Astrocyte (in vitro differentiated cells and primary cell): Measurements from ENCODE around the gene TMC8. TPM values are rescaled to one million over a fixed set of nuclear protein-coding genes. Genes with fewer than 3 reads are reported as not detected.

Experiments used
- DNase-seq: peaks from one replicate; pipeline ENCODE4 v3.0.0-alpha.2; 2010; ENCODE audit warnings: low read depth
- FAIRE-seq: peaks from 2 replicates; lab custom pipeline; 2011; peaks lifted over from hg19 to GRCh38; lab: Jason Lieb, UNC
- H2AFZ ChIP-seq: 2 replicates; pipeline ENCODE4 v1.6.0; 2012; ENCODE audit warnings: low read depth, low read length, inconsistent platforms
- H3K27ac ChIP-seq: 2 replicates; pipeline ENCODE4 v1.5.1; 2011; ENCODE audit warnings: low read depth, low read length, inconsistent platforms
- H3K27me3 ChIP-seq: 2 replicates; pipeline ENCODE4 v1.6.0; 2011; ENCODE audit warnings: low read length, inconsistent platforms; ENCODE audit not compliant: insufficient read depth
- H3K36me3 ChIP-seq: 2 replicates; pipeline ENCODE4 v1.5.1; 2011; ENCODE audit warnings: low read length, inconsistent platforms; ENCODE audit not compliant: insufficient read depth
- H3K4me1 ChIP-seq: 2 replicates; pipeline ENCODE4 v1.5.1; 2011; ENCODE audit warnings: low read length, inconsistent platforms; ENCODE audit not compliant: insufficient read depth
- H3K4me2 ChIP-seq: 2 replicates; pipeline ENCODE4 v1.6.0; 2012; ENCODE audit warnings: low read length, inconsistent platforms
- H3K4me3 ChIP-seq: 2 replicates; pipeline ENCODE4 v1.5.1; 2011; ENCODE audit warnings: low read depth, mild to moderate bottlenecking, low read length, inconsistent platforms; ENCODE audit not compliant: insufficient read depth
- H3K79me2 ChIP-seq: 2 replicates; pipeline ENCODE4 v1.6.0; 2012; ENCODE audit warnings: mild to moderate bottlenecking, low read length, inconsistent platforms; ENCODE audit not compliant: insufficient read depth
- H3K9ac ChIP-seq: 2 replicates; pipeline ENCODE4 v1.6.0; 2012; ENCODE audit warnings: mild to moderate bottlenecking, low read length, inconsistent platforms
- H3K9me3 ChIP-seq: 2 replicates; pipeline ENCODE4 v1.5.1; 2012; ENCODE audit warnings: low read depth, mild to moderate bottlenecking, low read length, inconsistent platforms; ENCODE audit not compliant: insufficient read depth
- H4K20me1 ChIP-seq: 2 replicates; pipeline ENCODE4 v1.6.0; 2012; ENCODE audit warnings: low read length, inconsistent platforms; ENCODE audit not compliant: insufficient read depth
- H3K27ac Mint-ChIP-seq: one replicate; pipeline ENCODE4 v1.8.0; 2021; ENCODE audit warnings: mild to moderate bottlenecking, mixed read lengths; ENCODE audit not compliant: unreplicated experiment
- H3K27me3 Mint-ChIP-seq: one replicate; pipeline ENCODE4 v1.8.0; 2021; ENCODE audit warnings: low read depth, mixed read lengths; ENCODE audit not compliant: unreplicated experiment
- H3K36me3 Mint-ChIP-seq: one replicate; pipeline ENCODE4 v1.8.0; 2021; ENCODE audit warnings: low read depth, mixed read lengths; ENCODE audit not compliant: unreplicated experiment
- H3K4me1 Mint-ChIP-seq: one replicate; pipeline ENCODE4 v1.8.0; 2021; ENCODE audit warnings: low read depth, mixed read lengths; ENCODE audit not compliant: unreplicated experiment
- H3K4me3 Mint-ChIP-seq: one replicate; pipeline ENCODE4 v1.8.0; 2021; ENCODE audit warnings: mild to moderate bottlenecking, moderate library complexity, mixed read lengths; ENCODE audit not compliant: unreplicated experiment
- H3K9me3 Mint-ChIP-seq: one replicate; pipeline ENCODE4 v1.8.0; 2021; ENCODE audit warnings: mild to moderate bottlenecking, mixed read lengths; ENCODE audit not compliant: unreplicated experiment
- EZH2 ChIP-seq: IDR thresholded peaks from 2 replicates; pipeline ENCODE4 v1.6.1; 2012; ENCODE audit warnings: mild to moderate bottlenecking, low read length, inconsistent platforms; ENCODE audit not compliant: insufficient read depth
- total RNA-seq: library from RNA; stranded (reverse); gene quantifications from 2 replicates; pipeline ENCODE4 v1.2.1, GENCODE V29; 2021
- TF ChIP-seq, protein P1 (sequence below): IDR thresholded peaks from 2 replicates; pipeline ENCODE4 v1.5.1; 2011; ENCODE audit warnings: low read depth, mild to moderate bottlenecking, inconsistent platforms, low read length, moderate library complexity; ENCODE audit not compliant: insufficient read depth

The TMC8 gene
- total RNA-seq, 1 donor from 2014 or later: 0.27 TPM

DNA sequence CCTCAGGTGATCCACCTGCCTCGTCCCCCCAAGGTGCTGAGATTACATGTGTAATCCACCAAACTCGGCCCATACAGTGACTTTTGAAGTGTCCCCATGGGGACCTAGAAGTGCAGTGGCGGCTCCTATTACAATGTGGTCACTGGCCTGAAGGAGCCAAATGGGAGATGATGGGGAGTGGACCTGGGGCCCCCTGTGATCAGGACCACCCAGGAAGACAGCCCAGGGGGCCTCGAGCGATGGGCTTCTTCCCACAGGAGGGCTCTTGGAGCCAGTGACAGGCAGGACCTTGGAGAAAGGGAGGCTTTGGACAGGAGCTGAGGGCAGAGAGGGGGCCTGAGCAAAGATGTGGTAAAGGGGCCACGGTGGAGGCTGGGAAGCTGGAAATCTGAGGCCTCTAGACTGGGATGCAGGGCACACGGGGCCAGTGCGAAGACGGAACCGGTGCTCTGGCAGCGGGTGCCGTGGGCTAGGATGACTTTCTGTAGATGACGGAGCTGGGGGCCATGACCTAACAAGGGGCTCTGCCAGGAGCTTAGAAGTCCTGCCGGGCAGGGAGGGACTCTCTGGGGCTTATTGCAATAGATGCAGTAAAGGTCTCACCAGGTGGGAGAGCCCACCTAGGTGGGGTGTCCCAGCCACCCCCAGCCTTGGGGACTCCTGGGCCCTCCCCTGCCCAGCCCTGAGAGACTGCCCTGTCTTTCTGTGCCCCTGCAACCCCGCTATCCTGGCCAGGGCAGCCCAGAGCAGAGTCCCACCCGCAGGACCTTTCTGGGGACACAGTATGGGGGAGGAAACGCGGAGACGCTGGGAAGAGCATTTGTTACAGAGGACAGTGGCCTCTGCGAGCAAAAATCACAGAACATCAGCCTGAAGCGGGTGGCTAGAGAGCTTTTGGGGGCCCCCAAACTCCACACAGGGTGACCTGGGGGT lies 12.9 kb downstream of the TMC8 start:
- H3K79me2 ChIP-seq: no peaks in the 10 kb centered on the region
- H3K27me3 ChIP-seq: no peaks in the 10 kb centered on the region
- no peak overlapping the region for H3K4me3 Mint-ChIP-seq
- no peaks in the 10 kb centered on the region for H3K27me3 Mint-ChIP-seq
- peaks cover 10% of the 10 kb centered on the region for H3K4me1 ChIP-seq
- H3K4me2 ChIP-seq: no peak overlapping the region
- no peaks in the 10 kb centered on the region for H3K9me3 Mint-ChIP-seq
- no peak for TF ChIP-seq EZH2
- TF ChIP-seq, protein P1, sequence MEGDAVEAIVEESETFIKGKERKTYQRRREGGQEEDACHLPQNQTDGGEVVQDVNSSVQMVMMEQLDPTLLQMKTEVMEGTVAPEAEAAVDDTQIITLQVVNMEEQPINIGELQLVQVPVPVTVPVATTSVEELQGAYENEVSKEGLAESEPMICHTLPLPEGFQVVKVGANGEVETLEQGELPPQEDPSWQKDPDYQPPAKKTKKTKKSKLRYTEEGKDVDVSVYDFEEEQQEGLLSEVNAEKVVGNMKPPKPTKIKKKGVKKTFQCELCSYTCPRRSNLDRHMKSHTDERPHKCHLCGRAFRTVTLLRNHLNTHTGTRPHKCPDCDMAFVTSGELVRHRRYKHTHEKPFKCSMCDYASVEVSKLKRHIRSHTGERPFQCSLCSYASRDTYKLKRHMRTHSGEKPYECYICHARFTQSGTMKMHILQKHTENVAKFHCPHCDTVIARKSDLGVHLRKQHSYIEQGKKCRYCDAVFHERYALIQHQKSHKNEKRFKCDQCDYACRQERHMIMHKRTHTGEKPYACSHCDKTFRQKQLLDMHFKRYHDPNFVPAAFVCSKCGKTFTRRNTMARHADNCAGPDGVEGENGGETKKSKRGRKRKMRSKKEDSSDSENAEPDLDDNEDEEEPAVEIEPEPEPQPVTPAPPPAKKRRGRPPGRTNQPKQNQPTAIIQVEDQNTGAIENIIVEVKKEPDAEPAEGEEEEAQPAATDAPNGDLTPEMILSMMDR: no peak
- peaks cover 15% of the 10 kb centered on the region for H3K4me1 Mint-ChIP-seq
- no peak overlapping the region for H3K27ac ChIP-seq
- H3K36me3 ChIP-seq: no peaks in the 10 kb centered on the region
- H3K27ac Mint-ChIP-seq: no peak overlapping the region
- no peaks in the 10 kb centered on the region for H4K20me1 ChIP-seq
- DNase-seq: no peak
- H3K9me3 ChIP-seq: no peaks in the 10 kb centered on the region
- H3K9ac ChIP-seq: no peak overlapping the region
- H3K4me3 ChIP-seq: no peak overlapping the region
- no peaks in the 10 kb centered on the region for H3K36me3 Mint-ChIP-seq
- H2AFZ ChIP-seq: no peak overlapping the region
- FAIRE-seq: no peak

DNA sequence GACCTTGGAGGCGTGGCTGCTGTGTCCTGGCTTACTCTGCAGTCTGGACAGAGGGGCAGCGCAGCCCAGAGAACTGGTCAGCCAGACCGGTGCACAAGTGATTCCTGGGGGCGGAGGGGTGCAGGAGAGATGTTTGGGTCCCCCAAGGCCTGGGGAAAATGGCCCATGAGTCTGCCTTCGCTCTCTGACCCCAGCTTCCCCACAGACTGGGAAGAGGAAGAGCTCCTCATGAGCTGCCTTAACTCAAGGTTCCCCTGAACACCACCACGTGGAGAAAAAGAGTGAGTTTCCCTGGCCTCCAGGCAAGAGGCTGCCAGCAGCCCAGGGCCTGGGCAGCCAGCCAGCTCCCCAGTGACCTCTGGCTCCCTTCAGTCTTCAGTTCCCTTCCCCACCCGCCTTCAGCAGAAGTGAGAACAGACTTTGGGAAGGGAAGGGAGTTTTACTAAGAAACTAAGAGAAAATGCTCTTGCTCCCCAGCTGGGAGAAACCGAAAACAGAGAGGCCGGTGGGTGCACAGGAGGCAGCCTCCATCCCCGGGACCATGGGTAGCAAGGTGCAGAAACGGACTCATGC lies 13.7 kb downstream of the TMC8 start:
- no peak overlapping the region for H3K4me2 ChIP-seq
- Mint-ChIP-seq H3K4me1 (peaks cover 15% of the 10 kb centered on the region), H3K27ac (peak overlapping the region; percentile 34), H3K9me3 (no peaks in the 10 kb centered on the region), H3K27me3 (peaks cover 3% of the 10 kb centered on the region), H3K4me3 (no peak overlapping the region), H3K36me3 (no peaks in the 10 kb centered on the region)
- H4K20me1 ChIP-seq: no peaks in the 10 kb centered on the region
- no peak overlapping the region for H2AFZ ChIP-seq
- TF ChIP-seq, protein P1: no peak
- no peak for TF ChIP-seq EZH2
- H3K4me1 ChIP-seq: peaks cover 10% of the 10 kb centered on the region
- no peaks in the 10 kb centered on the region for H3K79me2 ChIP-seq
- H3K9me3 ChIP-seq: no peaks in the 10 kb centered on the region
- H3K27ac ChIP-seq: no peak overlapping the region
- H3K9ac ChIP-seq: no peak overlapping the region
- H3K4me3 ChIP-seq: no peak overlapping the region
- FAIRE-seq: no peak
- H3K36me3 ChIP-seq: no peaks in the 10 kb centered on the region
- H3K27me3 ChIP-seq: no peaks in the 10 kb centered on the region
- peak; percentile 25 for DNase-seq
